ENCODE measurements around the gene USP34.
"Not testable (repeated sequence)": the region's sequence is repeated elsewhere in the genome, so short reads cannot be mapped to it uniquely, and the experiment has no call there.

The USP34 gene

DNA sequence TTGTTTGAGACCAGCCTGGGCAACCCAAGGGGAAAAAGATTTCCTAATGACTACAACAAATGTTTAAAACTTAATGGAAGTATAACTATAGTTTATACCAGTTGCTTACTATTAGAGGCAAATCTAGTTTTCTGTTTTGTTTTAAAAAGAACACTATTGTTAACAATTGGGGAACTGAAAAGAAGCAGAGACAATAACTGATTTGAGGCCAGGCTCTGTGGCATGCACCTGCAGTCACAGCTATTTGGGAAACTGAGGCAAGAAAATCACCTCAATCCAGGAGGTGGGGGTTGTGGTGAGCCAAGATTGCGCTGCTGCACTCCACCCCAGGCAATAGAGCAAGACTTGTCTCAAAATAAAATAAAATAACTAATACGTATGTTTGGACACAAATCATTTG is 28.2 kb upstream of the USP34 start:
- TF ChIP-seq POLR2A (IDR thresholded peaks at IDR 0.05; ENCODE audit: extremely low read depth, insufficient read length) (no peak), CTCF (IDR thresholded peaks at IDR 0.05; ENCODE audit: low read depth, low read length) (no peak), MYC (IDR thresholded peaks at IDR 0.05; ENCODE audit: low read depth, low read length) (no peak)
- TF ChIP-seq, protein P1, sequence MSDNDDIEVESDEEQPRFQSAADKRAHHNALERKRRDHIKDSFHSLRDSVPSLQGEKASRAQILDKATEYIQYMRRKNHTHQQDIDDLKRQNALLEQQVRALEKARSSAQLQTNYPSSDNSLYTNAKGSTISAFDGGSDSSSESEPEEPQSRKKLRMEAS (IDR thresholded peaks at IDR 0.05; ENCODE audit: low read depth, low read length), result no peak
- no peak for DNase-seq (ENCODE audit: low read depth)
- H3K4me3 ChIP-seq (ENCODE audit: low read depth, low read length), result no peak overlapping the region

DNA sequence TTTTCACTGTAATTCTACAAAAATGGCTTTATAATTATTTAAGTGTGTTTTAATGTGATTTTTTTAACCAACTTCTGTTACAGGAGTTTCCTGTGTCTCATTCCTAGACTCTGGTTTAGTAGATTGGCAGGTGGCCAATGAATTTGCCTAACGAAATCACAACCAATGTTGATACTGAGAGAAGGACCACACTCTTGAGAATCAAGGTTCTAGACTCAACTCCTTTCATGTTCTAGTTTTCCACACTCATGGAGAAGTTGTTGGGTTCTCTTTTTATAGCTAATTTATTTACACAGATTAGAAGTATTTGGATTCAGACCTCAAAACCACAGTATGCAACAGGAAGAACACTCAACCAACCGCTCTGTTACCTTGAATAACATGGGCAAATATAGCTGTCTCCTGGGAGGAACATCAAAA is 22.6 kb upstream of the USP34 start:
- TF ChIP-seq, protein P1 (IDR thresholded peaks at IDR 0.05; ENCODE audit: low read depth, low read length), result no peak
- TF ChIP-seq POLR2A (IDR thresholded peaks at IDR 0.05; ENCODE audit: extremely low read depth, insufficient read length), result no peak
- TF ChIP-seq CTCF (IDR thresholded peaks at IDR 0.05; ENCODE audit: low read depth, low read length), result no peak
- no peak for TF ChIP-seq MYC (IDR thresholded peaks at IDR 0.05; ENCODE audit: low read depth, low read length)

DNA sequence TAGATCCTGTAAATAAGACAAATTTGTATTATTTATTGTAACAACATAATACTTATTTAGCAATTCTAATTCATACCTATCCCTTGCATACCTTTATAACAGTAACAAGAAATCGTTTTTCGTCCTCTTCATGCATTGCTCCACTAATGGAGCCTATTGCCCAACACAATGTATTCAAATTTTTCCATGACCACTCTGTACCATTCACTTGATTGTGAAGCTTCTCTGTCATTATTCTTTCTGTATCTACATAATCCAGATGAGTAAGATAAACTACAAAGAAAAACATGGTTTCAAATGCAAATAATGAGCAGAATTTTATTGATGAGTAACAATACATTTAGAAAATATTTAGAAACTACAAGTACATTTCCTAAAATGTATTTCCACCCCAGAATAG is 21.6 kb upstream of the USP34 start:
- TF ChIP-seq, protein P1 (IDR thresholded peaks at IDR 0.05; ENCODE audit: low read depth, low read length), result no peak
- no peak for TF ChIP-seq CTCF (IDR thresholded peaks at IDR 0.05; ENCODE audit: low read depth, low read length)
- no peak for TF ChIP-seq MYC (IDR thresholded peaks at IDR 0.05; ENCODE audit: low read depth, low read length)
- TF ChIP-seq POLR2A (IDR thresholded peaks at IDR 0.05; ENCODE audit: extremely low read depth, insufficient read length), result no peak
- DNase-seq (ENCODE audit: low read depth), result no peak
- no peak overlapping the region for H3K4me3 ChIP-seq (ENCODE audit: low read depth, low read length)

More for the DNA sequence above, 22.6 kb upstream of the USP34 start:
- H3K4me3 ChIP-seq (ENCODE audit: low read depth, low read length), result no peak overlapping the region
- no peak for DNase-seq (ENCODE audit: low read depth)

GRCh38 chr2:61485281-61485680 is 14.4 kb upstream of the USP34 start:
- no peak for DNase-seq (ENCODE audit: low read depth)
- H3K4me3 ChIP-seq (ENCODE audit: low read depth, low read length), result no peak overlapping the region
- no peak for TF ChIP-seq POLR2A (IDR thresholded peaks at IDR 0.05; ENCODE audit: extremely low read depth, insufficient read length)
- TF ChIP-seq CTCF (IDR thresholded peaks at IDR 0.05; ENCODE audit: low read depth, low read length), result no peak

- DNase-seq (ENCODE audit: low read depth), result no peak
- H3K4me3 ChIP-seq (ENCODE audit: low read depth, low read length), result no peak overlapping the region
- TF ChIP-seq POLR2A (IDR thresholded peaks at IDR 0.05; ENCODE audit: extremely low read depth, insufficient read length) (no peak), CTCF (IDR thresholded peaks at IDR 0.05; ENCODE audit: low read depth, low read length) (no peak), MYC (IDR thresholded peaks at IDR 0.05; ENCODE audit: low read depth, low read length) (no peak)
- TF ChIP-seq, protein P1 (IDR thresholded peaks at IDR 0.05; ENCODE audit: low read depth, low read length), result no peak
Observed at GRCh38 chr2:61478086-61478485, 7.2 kb upstream of the USP34 start.

GRCh38 chr2:61476929-61477589 is 6.2 kb upstream of the USP34 start:
- not testable (repeated sequence) for H3K4me3 ChIP-seq (ENCODE audit: low read depth, low read length)

More at GRCh38 chr2:61476929-61477589, 6.2 kb upstream of the USP34 start:
- not testable (repeated sequence) for DNase-seq (ENCODE audit: low read depth)

Data from NB4 (cell line).